ENCODE results near the gene C1QTNF4. TPM values are rescaled to one million over a fixed set of nuclear protein-coding genes. Genes with fewer than 3 reads are reported as not detected.
"Not testable (repeated sequence)": the region's sequence is repeated elsewhere in the genome, so short reads cannot be mapped to it uniquely, and the experiment has no call there.

Gene C1QTNF4
- total and polyA plus RNA-seq, 5 donors from 2014 or later: 0.16 to 1.3 TPM; not detected in 3

GRCh38 chr11:47571357-47571729 is 22.9 kb downstream of the C1QTNF4 start:
- no peaks in the 10 kb centered on the region for H3K9me3 Mint-ChIP-seq
- Histone ChIP-seq H3K4me1 (ENCODE audit: control insufficient read depth, insufficient read depth, low read length, poor library complexity, severe bottlenecking) (peaks cover 5% of the 10 kb centered on the region), H3K9me3 (ENCODE audit: control insufficient read depth in 2 of 2, low read length in 2 of 2) (no peaks in the 10 kb centered on the region), H3K27me3 (ENCODE audit: control insufficient read depth, insufficient read depth, low read length) (no peaks in the 10 kb centered on the region), H3K27ac (ENCODE audit: insufficient read depth, low read length, poor library complexity, severe bottlenecking) (no peak overlapping the region), H3K4me3 (ENCODE audit: low read depth, low read length) (no peak overlapping the region), H3K36me3 (ENCODE audit: control insufficient read depth, insufficient read depth, low read length) (peaks cover 42% of the 10 kb centered on the region)
- peaks cover 11 to 39% (median 19%) of the 10 kb centered on the region in 4 donors for H3K4me1 Mint-ChIP-seq
- H3K27me3 Mint-ChIP-seq: no peaks in the 10 kb centered on the region
- H3K36me3 Mint-ChIP-seq: peaks cover 13% of the 10 kb centered on the region
- peak overlapping the region in 2 of 4 donors; percentile 29 to 45 for H3K4me3 Mint-ChIP-seq
- peak overlapping the region in 1 of 3 donors; percentile 54 for H3K27ac Mint-ChIP-seq
- ATAC-seq (ENCODE audit: low read depth in 2 of 2): no peak
- DNase-seq: no peak

- H3K27ac ChIP-seq (ENCODE audit: insufficient read depth, low read length, poor library complexity, severe bottlenecking): no peak overlapping the region
Measured at GRCh38 chr11:47570651-47571356, 23.4 kb downstream of the C1QTNF4 start.

GRCh38 chr11:47569646-47570045 is 24.6 kb downstream of the C1QTNF4 start:
- H3K27ac Mint-ChIP-seq: peak overlapping the region in 1 of 3 donors; percentile 67
- peaks cover 37% of the 10 kb centered on the region for H3K36me3 ChIP-seq (ENCODE audit: control insufficient read depth, insufficient read depth, low read length)
- ATAC-seq (ENCODE audit: low read depth in 2 of 2): no peak
- H3K4me3 ChIP-seq (ENCODE audit: low read depth, low read length): no peak overlapping the region
- no peak for DNase-seq
- H3K4me1 ChIP-seq (ENCODE audit: control insufficient read depth, insufficient read depth, low read length, poor library complexity, severe bottlenecking): peaks cover 16% of the 10 kb centered on the region
- peaks cover 13% of the 10 kb centered on the region for H3K36me3 Mint-ChIP-seq
- no peaks in the 10 kb centered on the region for H3K9me3 Mint-ChIP-seq
- H3K9me3 ChIP-seq (ENCODE audit: control insufficient read depth in 2 of 2, low read length in 2 of 2): no peaks in the 10 kb centered on the region
- H3K27ac ChIP-seq (ENCODE audit: insufficient read depth, low read length, poor library complexity, severe bottlenecking): no peak overlapping the region
- no peaks in the 10 kb centered on the region for H3K27me3 Mint-ChIP-seq
- peak overlapping the region in 1 of 4 donors; percentile 3 for H3K4me3 Mint-ChIP-seq
- peaks cover 11 to 39% (median 19%) of the 10 kb centered on the region in 4 donors for H3K4me1 Mint-ChIP-seq
- no peaks in the 10 kb centered on the region for H3K27me3 ChIP-seq (ENCODE audit: control insufficient read depth, insufficient read depth, low read length)

More at GRCh38 chr11:47570651-47571356, 23.4 kb downstream of the C1QTNF4 start:
- Histone ChIP-seq H3K27me3 (ENCODE audit: control insufficient read depth, insufficient read depth, low read length) (no peaks in the 10 kb centered on the region), H3K4me1 (ENCODE audit: control insufficient read depth, insufficient read depth, low read length, poor library complexity, severe bottlenecking) (peaks cover 9% of the 10 kb centered on the region), H3K4me3 (ENCODE audit: low read depth, low read length) (no peak overlapping the region), H3K9me3 (ENCODE audit: control insufficient read depth in 2 of 2, low read length in 2 of 2) (no peaks in the 10 kb centered on the region), H3K36me3 (ENCODE audit: control insufficient read depth, insufficient read depth, low read length) (peaks cover 41% of the 10 kb centered on the region)
- peak overlapping the region in 2 of 3 donors; percentile 5 to 54 for H3K27ac Mint-ChIP-seq
- H3K27me3 Mint-ChIP-seq: no peaks in the 10 kb centered on the region
- H3K4me3 Mint-ChIP-seq: peak overlapping the region in 2 of 4 donors; percentile 29 to 45
- H3K9me3 Mint-ChIP-seq: no peaks in the 10 kb centered on the region
- DNase-seq (no peak), ATAC-seq (ENCODE audit: low read depth in 2 of 2) (no peak)
- H3K36me3 Mint-ChIP-seq: peaks cover 13% of the 10 kb centered on the region
- peaks cover 11 to 41% (median 20%) of the 10 kb centered on the region in 4 donors for H3K4me1 Mint-ChIP-seq

GRCh38 chr11:47566149-47566698 is 28.0 kb downstream of the C1QTNF4 start:
- Mint-ChIP-seq H3K27me3 (no peaks in the 10 kb centered on the region), H3K27ac (peak overlapping the region; percentile 80 to 92 (median 80)), H3K36me3 (no peaks in the 10 kb centered on the region), H3K4me1 (peaks cover 9 to 41% (median 19%) of the 10 kb centered on the region in 4 donors), H3K4me3 (peak overlapping the region; percentile 84 to 97 (median 88)), H3K9me3 (no peaks in the 10 kb centered on the region)
- ATAC-seq (ENCODE audit: low read depth in 2 of 2) (no peak), DNase-seq (peak in 1 of 3 donors; percentile 35)
- Histone ChIP-seq H3K4me1 (ENCODE audit: control insufficient read depth, insufficient read depth, low read length, poor library complexity, severe bottlenecking) (peaks cover 20% of the 10 kb centered on the region), H3K27me3 (ENCODE audit: control insufficient read depth, insufficient read depth, low read length) (no peaks in the 10 kb centered on the region), H3K9me3 (ENCODE audit: control insufficient read depth in 2 of 2, low read length in 2 of 2) (no peaks in the 10 kb centered on the region), H3K36me3 (ENCODE audit: control insufficient read depth, insufficient read depth, low read length) (peaks cover 10% of the 10 kb centered on the region), H3K27ac (ENCODE audit: insufficient read depth, low read length, poor library complexity, severe bottlenecking) (peak overlapping the region; percentile 63), H3K4me3 (ENCODE audit: low read depth, low read length) (peak overlapping the region; percentile 64)

GRCh38 chr11:47565340-47566148 is 28.7 kb downstream of the C1QTNF4 start, which contains the start of gene PTPMT1:
PTPMT1 (plus strand) TSS chr11:47565599; CDS start chr11:47565623, 24 bp downstream.
- no peaks in the 10 kb centered on the region for H3K27me3 ChIP-seq (ENCODE audit: control insufficient read depth, insufficient read depth, low read length)
- peaks cover 9 to 38% (median 15%) of the 10 kb centered on the region in 4 donors for H3K4me1 Mint-ChIP-seq
- no peaks in the 10 kb centered on the region for H3K27me3 Mint-ChIP-seq
- peaks cover 4% of the 10 kb centered on the region for H3K36me3 ChIP-seq (ENCODE audit: control insufficient read depth, insufficient read depth, low read length)
- peak; percentile 47 to 78 (median 59) for DNase-seq
- no peaks in the 10 kb centered on the region for H3K9me3 ChIP-seq (ENCODE audit: control insufficient read depth in 2 of 2, low read length in 2 of 2)
- peak within 1 kb of the TSS; percentile 80 to 92 (median 80) for H3K27ac Mint-ChIP-seq
- H3K9me3 Mint-ChIP-seq: no peaks in the 10 kb centered on the region
- H3K27ac ChIP-seq (ENCODE audit: insufficient read depth, low read length, poor library complexity, severe bottlenecking): peak within 1 kb of the TSS; percentile 63
- ATAC-seq (ENCODE audit: low read depth in 2 of 2): peak; percentile 83 to 85
- H3K4me1 ChIP-seq (ENCODE audit: control insufficient read depth, insufficient read depth, low read length, poor library complexity, severe bottlenecking): peaks cover 20% of the 10 kb centered on the region
- H3K36me3 Mint-ChIP-seq: no peaks in the 10 kb centered on the region
- H3K4me3 Mint-ChIP-seq: peak within 1 kb of the TSS; percentile 84 to 97 (median 88)
- peak within 1 kb of the TSS; percentile 64 for H3K4me3 ChIP-seq (ENCODE audit: low read depth, low read length)

- H3K27me3 ChIP-seq (ENCODE audit: control insufficient read depth, insufficient read depth, low read length): no peaks in the 10 kb centered on the region
- H3K4me3 ChIP-seq (ENCODE audit: low read depth, low read length): peak overlapping the region; percentile 53
- DNase-seq (no peak), ATAC-seq (ENCODE audit: low read depth in 2 of 2) (no peak)
- H3K4me3 Mint-ChIP-seq: peak overlapping the region; percentile 84 to 89 (median 86)
- peaks cover 20% of the 10 kb centered on the region for H3K4me1 ChIP-seq (ENCODE audit: control insufficient read depth, insufficient read depth, low read length, poor library complexity, severe bottlenecking)
- no peaks in the 10 kb centered on the region for H3K9me3 ChIP-seq (ENCODE audit: control insufficient read depth in 2 of 2, low read length in 2 of 2)
- H3K36me3 Mint-ChIP-seq: no peaks in the 10 kb centered on the region
- H3K27ac Mint-ChIP-seq: peak overlapping the region; percentile 67 to 80 (median 71)
- no peaks in the 10 kb centered on the region for H3K9me3 Mint-ChIP-seq
- H3K27me3 Mint-ChIP-seq: no peaks in the 10 kb centered on the region
- peaks cover 4% of the 10 kb centered on the region for H3K36me3 ChIP-seq (ENCODE audit: control insufficient read depth, insufficient read depth, low read length)
- peak overlapping the region; percentile 63 for H3K27ac ChIP-seq (ENCODE audit: insufficient read depth, low read length, poor library complexity, severe bottlenecking)
- peaks cover 12 to 38% (median 14%) of the 10 kb centered on the region in 4 donors for H3K4me1 Mint-ChIP-seq
Measured at GRCh38 chr11:47564933-47565339, 29.3 kb downstream of the C1QTNF4 start.

GRCh38 chr11:47564366-47564765 is 29.8 kb downstream of the C1QTNF4 start:
- Mint-ChIP-seq H3K27ac (peak overlapping the region in 2 of 3 donors; percentile 36 to 80), H3K4me1 (peaks cover 12 to 34% (median 14%) of the 10 kb centered on the region in 4 donors), H3K4me3 (peak overlapping the region; percentile 60 to 89 (median 68))
- not testable (repeated sequence) for DNase-seq; H3K36me3 ChIP-seq (ENCODE audit: control insufficient read depth, insufficient read depth, low read length); H3K9me3 ChIP-seq (ENCODE audit: control insufficient read depth in 2 of 2, low read length in 2 of 2); H3K9me3 Mint-ChIP-seq; H3K36me3 Mint-ChIP-seq; H3K27me3 Mint-ChIP-seq; H3K4me3 ChIP-seq (ENCODE audit: low read depth, low read length); H3K27ac ChIP-seq (ENCODE audit: insufficient read depth, low read length, poor library complexity, severe bottlenecking); ATAC-seq (ENCODE audit: low read depth in 2 of 2); H3K27me3 ChIP-seq (ENCODE audit: control insufficient read depth, insufficient read depth, low read length)
- peaks cover 20% of the 10 kb centered on the region for H3K4me1 ChIP-seq (ENCODE audit: control insufficient read depth, insufficient read depth, low read length, poor library complexity, severe bottlenecking)

Data from CD4-positive, CD25-positive, alpha-beta regulatory T cell (primary cell).